Adrenal gland (tissue), 5 donors: ENCODE data around the gene ELAVL2.

Source experiments
- POLR2A ChIP-seq, 2 donors: fragments of 450-650 bp; IDR thresholded peaks; one replicate each; pipeline ENCODE4 v1.6.1; 2017; ENCODE audit warnings: antibody characterized with exemption in 2 of 2, mild to moderate bottlenecking in 2 of 2, moderate library complexity in 1 of 2
- TF ChIP-seq, protein P1 (sequence below), 6 experiments: fragments of 450-650 bp in 4 of 6; fragments of 200-600 bp in 2 of 6; sonication (generic) in 1 of 6; IDR thresholded peaks; 1 replicate in 5 of 6; 2 replicates in 1 of 6; pipeline versions ENCODE4 v1.5.1 to v1.8.0; 2016 to 2021; ENCODE audit warnings: antibody characterized with exemption in 6 of 6, mild to moderate bottlenecking in 2 of 6, moderate library complexity in 1 of 6
- donor health status: DM: no; HTN: no; CAD: no.

DNA sequence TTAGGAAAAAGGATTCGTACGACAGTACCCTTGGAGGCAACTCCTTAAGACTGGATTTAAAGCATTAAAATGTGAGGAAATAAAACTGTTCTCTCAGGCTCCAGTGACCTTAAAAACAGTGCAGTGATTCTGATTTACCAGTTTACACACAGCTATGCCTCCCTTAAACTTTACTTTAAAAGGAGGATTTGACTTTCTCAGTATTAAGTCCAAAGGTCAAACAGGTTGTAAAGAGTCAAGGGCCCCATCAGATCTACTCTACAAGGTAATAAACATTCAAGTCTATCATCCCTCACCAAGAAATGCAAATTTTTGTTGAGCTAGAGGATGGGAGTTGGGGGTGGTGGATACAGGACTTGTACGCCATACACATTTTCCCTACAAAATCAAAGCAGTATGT is 75.2 kb downstream of the ELAVL2 start:
- TF ChIP-seq, protein P1, sequence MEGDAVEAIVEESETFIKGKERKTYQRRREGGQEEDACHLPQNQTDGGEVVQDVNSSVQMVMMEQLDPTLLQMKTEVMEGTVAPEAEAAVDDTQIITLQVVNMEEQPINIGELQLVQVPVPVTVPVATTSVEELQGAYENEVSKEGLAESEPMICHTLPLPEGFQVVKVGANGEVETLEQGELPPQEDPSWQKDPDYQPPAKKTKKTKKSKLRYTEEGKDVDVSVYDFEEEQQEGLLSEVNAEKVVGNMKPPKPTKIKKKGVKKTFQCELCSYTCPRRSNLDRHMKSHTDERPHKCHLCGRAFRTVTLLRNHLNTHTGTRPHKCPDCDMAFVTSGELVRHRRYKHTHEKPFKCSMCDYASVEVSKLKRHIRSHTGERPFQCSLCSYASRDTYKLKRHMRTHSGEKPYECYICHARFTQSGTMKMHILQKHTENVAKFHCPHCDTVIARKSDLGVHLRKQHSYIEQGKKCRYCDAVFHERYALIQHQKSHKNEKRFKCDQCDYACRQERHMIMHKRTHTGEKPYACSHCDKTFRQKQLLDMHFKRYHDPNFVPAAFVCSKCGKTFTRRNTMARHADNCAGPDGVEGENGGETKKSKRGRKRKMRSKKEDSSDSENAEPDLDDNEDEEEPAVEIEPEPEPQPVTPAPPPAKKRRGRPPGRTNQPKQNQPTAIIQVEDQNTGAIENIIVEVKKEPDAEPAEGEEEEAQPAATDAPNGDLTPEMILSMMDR (IDR thresholded peaks at IDR 0.05) = no peak
- no peak for TF ChIP-seq POLR2A (IDR thresholded peaks at IDR 0.05)
